Measurements from ENCODE around the gene SAMD1. TPM values are rescaled to one million over a fixed set of nuclear protein-coding genes. Genes with fewer than 3 reads are reported as not detected.
A peak's percentile ranks its signal among the peaks of the same experiment; 100 is the strongest.

Gene SAMD1
- total and polyA plus RNA-seq, 2 of the 13 experiments (the other 11 are each of a cell fraction or from before 2014, with no cell fraction given) = 17.5 to 45.0 TPM

DNA sequence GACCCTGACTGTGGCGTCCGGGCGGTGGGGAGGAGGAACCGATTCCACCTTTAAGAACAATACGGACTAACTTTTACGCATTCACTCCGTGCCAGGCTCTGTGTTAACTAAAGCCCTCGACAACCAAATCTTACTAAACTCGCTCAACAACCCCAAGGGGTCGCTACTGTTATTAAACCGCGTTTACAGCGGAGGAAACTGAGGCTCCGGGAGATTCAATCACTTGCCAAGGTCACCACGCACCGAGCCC, 1.2 kb downstream of the SAMD1 start:
- Histone ChIP-seq H3K4me1 (ENCODE audit: insufficient read depth, low read length) (peaks cover 37% of the 10 kb centered on the region), H2AFZ (ENCODE audit: low read length) (no peak overlapping the region), H3K27ac (ENCODE audit: extremely low read length, insufficient read depth, low read length) (no peak overlapping the region), H3K27me3 (ENCODE audit: control insufficient read depth in 1 of 2, insufficient read depth in 2 of 2, low read length in 2 of 2) (no peaks in the 10 kb centered on the region), H3K4me3 (replicated peaks in 1 of 3; ENCODE audit: insufficient read depth in 1 of 3, low read depth in 2 of 3, low read length in 3 of 3) (peak overlapping the region; percentile 58 to 83 (median 76); a peak in 5 of 6 replicates), H3K79me2 (ENCODE audit: insufficient read depth, low read length) (peaks cover 4% of the 10 kb centered on the region), H3K9ac (ENCODE audit: insufficient read depth, low read depth, low read length) (peak overlapping the region; percentile 59), H3K9me3 (ENCODE audit: low read length) (peaks cover 6% of the 10 kb centered on the region; the same call in 1 of the 2 replicates), H4K20me1 (ENCODE audit: insufficient read depth, low read length) (no peaks in the 10 kb centered on the region), H3K4me2 (ENCODE audit: low read depth, low read length) (peak overlapping the region; percentile 67), H3K36me3 (replicated peaks in 1 of 2; ENCODE audit: control insufficient read depth in 1 of 2, insufficient read depth in 2 of 2, low read length in 2 of 2) (peaks cover 4 to 8% of the 10 kb centered on the region in 2 experiments; a peak in 2 of 5 replicates)
- no peak for DNase-seq (ENCODE audit: low spot score)
- ChIA-PET POLR2A (no interaction called here), CTCF (ENCODE audit: low intra/inter-chr PET ratio, low total read pairs) (interaction anchor here (0.7 to 1.7 kb wide), 5 partner anchors 14 to 209 kb away, joined by 3 to 5 read pairs (median 4); no protein-coding TSS in a partner anchor)
- no peak for FAIRE-seq
- 51% methylated on average over 10 of the region's 16 CpGs for WGBS (ENCODE audit: low lambda C conversion rate)
- intact Hi-C loops (cut with micrococcal nuclease; ENCODE audit: unreplicated experiment) = no loop called here
- no TSS peak for BruUV-seq (replicated peaks)
- in situ Hi-C loops (cut with HindIII; ENCODE audit: extremely low pct_ligation_motif_present, low pct_unique_long_range_greater_than_20kb) = no loop called here
- TF ChIP-seq SAP130 (CRISPR knock-in tag; IDR thresholded peaks at IDR 0.05; ENCODE audit: low read depth) = 0 out of 2 replicates have a peak, but pooled peaks have one; percentile 8
- TF ChIP-seq KDM5A (IDR thresholded peaks at IDR 0.05; ENCODE audit: borderline replicate concordance, low read length) = no peak
- ATAC-seq = no peak

DNA sequence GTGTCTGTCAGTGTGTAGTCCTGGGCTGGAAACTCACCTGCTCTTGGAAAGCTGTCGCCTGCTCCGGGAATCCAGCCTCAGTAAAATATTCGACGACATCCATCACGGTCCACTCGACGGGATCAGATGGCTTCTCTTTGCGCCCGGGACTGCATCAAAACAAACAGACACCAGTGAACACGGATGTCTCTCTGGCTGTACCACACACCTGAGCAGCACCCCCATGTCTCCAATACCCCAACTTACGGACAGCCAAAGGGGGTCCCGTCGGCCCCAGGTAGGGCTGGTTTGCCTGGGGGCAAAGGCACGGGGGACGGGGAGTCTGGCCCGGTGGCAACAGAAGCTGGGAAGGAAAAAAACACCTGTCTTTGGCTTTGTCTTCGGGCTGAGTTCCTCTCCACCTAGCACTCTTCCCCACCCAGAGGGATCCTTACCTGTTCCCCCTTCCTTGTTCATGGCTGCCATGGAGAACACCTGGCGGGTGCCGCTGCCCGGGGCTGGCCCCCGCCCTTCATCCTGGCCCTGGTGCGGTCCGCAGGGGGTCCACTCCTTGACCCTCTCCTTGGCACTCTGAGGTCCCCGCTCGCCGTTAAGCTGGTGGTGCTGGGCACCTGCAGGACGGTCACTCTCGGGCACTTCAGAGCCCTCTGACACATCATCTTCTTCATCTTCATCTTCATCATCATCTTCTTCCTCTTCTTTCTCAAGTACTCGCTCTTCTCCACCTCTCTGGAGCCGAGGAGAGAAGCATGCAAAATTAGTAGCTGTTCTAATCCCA, 1.7 kb downstream of the SAMD1 start:
- ATAC-seq = no peak
- WGBS (ENCODE audit: low lambda C conversion rate) = 94% methylated on average over 30 of the region's 30 CpGs
- POLR2A ChIA-PET = no interaction called here

More for the DNA sequence above, 1.7 kb downstream of the SAMD1 start:
- TF ChIP-seq, protein P1, sequence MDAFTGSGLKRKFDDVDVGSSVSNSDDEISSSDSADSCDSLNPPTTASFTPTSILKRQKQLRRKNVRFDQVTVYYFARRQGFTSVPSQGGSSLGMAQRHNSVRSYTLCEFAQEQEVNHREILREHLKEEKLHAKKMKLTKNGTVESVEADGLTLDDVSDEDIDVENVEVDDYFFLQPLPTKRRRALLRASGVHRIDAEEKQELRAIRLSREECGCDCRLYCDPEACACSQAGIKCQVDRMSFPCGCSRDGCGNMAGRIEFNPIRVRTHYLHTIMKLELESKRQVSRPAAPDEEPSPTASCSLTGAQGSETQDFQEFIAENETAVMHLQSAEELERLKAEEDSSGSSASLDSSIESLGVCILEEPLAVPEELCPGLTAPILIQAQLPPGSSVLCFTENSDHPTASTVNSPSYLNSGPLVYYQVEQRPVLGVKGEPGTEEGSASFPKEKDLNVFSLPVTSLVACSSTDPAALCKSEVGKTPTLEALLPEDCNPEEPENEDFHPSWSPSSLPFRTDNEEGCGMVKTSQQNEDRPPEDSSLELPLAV (CRISPR knock-in tag; conservative IDR thresholded peaks at IDR 0.05; ENCODE audit: low read depth) = no peak
- peak; percentile 50; the same call in 1 of the 2 replicates for TF ChIP-seq ZBTB38 (CRISPR knock-in tag; IDR thresholded peaks at IDR 0.05)
- in situ Hi-C loops (cut with HindIII; ENCODE audit: extremely low pct_ligation_motif_present, low pct_unique_long_range_greater_than_20kb) (no loop called here), intact Hi-C loops (cut with micrococcal nuclease; ENCODE audit: unreplicated experiment) (no loop called here)
- peak overlapping the region; percentile 59; the same call in 1 of the 2 replicates for H3K9ac ChIP-seq (ENCODE audit: insufficient read depth, low read depth, low read length)
- no peak overlapping the region for H3K27ac ChIP-seq (ENCODE audit: extremely low read length, insufficient read depth, low read length)
- peaks cover 42% of the 10 kb centered on the region for H3K4me1 ChIP-seq (ENCODE audit: insufficient read depth, low read length)
- H3K36me3 ChIP-seq (replicated peaks in 1 of 2; ENCODE audit: control insufficient read depth in 1 of 2, insufficient read depth in 2 of 2, low read length in 2 of 2) = peaks cover 4 to 8% of the 10 kb centered on the region in 2 experiments; a peak in 2 of 5 replicates
- TSS peak; percentile 57 for BruUV-seq (replicated peaks)
- H3K4me3 ChIP-seq (replicated peaks in 1 of 3; ENCODE audit: insufficient read depth in 1 of 3, low read depth in 2 of 3, low read length in 3 of 3) = peak overlapping the region; percentile 58 to 83 (median 76); a peak in 5 of 6 replicates
- peaks cover 4% of the 10 kb centered on the region for H3K79me2 ChIP-seq (ENCODE audit: insufficient read depth, low read length)
- no peaks in the 10 kb centered on the region for H4K20me1 ChIP-seq (ENCODE audit: insufficient read depth, low read length)
- CTCF ChIA-PET (ENCODE audit: low intra/inter-chr PET ratio, low total read pairs) = interaction anchor here (0.7 to 1.7 kb wide), 4 partner anchors 14 to 209 kb away, joined by 4 to 5 read pairs (median 4); no protein-coding TSS in a partner anchor
- H3K4me2 ChIP-seq (ENCODE audit: low read depth, low read length) = peak overlapping the region; percentile 67
- H2AFZ ChIP-seq (ENCODE audit: low read length) = no peak overlapping the region
- H3K9me3 ChIP-seq (ENCODE audit: low read length) = peaks cover 6% of the 10 kb centered on the region; the same call in 1 of the 2 replicates
- H3K27me3 ChIP-seq (ENCODE audit: control insufficient read depth in 1 of 2, insufficient read depth in 2 of 2, low read length in 2 of 2) = no peaks in the 10 kb centered on the region
- FAIRE-seq (no peak), DNase-seq (ENCODE audit: low spot score) (no peak)
